Vagina (tissue), 2 donors: Measurements from ENCODE around the gene SLC6A3. TPM values are rescaled to one million over a fixed set of nuclear protein-coding genes. Genes with fewer than 3 reads are reported as not detected.

Experiments used
- DNase-seq, 2 donors: peaks; one replicate each; pipeline ENCODE4 v3.0.0-alpha.2; 2017; ENCODE audit errors: extremely low spot score in 2 of 2
- H3K27ac ChIP-seq: fragments of 200-600 bp; sonication (generic); one replicate; pipeline ENCODE4 v1.5.1; 2019
- H3K27me3 ChIP-seq: fragments of 200-600 bp; sonication (generic); one replicate; pipeline ENCODE4 v1.5.1; 2019
- H3K36me3 ChIP-seq, 2 donors: fragments of 200-600 bp; sonication (generic); one replicate each; pipeline ENCODE4 v1.5.1; 2017 to 2019
- H3K4me1 ChIP-seq: fragments of 200-600 bp; sonication (generic); one replicate; pipeline ENCODE4 v1.5.1; 2019
- H3K4me3 ChIP-seq, 2 donors: fragments of 200-600 bp; sonication (generic); 1 replicate in 1 of 2; 2 replicates in 1 of 2; pipeline ENCODE4 v1.5.1; 2016 to 2019
- H3K9me3 ChIP-seq: fragments of 200-600 bp; sonication (generic); one replicate; pipeline ENCODE4 v1.5.1; 2019
- CTCF ChIP-seq, 3 experiments: fragments of 450-650 bp in 2 of 3; fragments of 200-600 bp in 1 of 3; sonication (generic) in 1 of 3; IDR thresholded peaks; one replicate each; pipeline ENCODE4 v1.5.1; 2017 to 2019; ENCODE audit warnings: antibody characterized with exemption in 3 of 3, mild to moderate bottlenecking in 2 of 3, moderate library complexity in 2 of 3
- POLR2A ChIP-seq, 2 donors: fragments of 450-650 bp; IDR thresholded peaks; one replicate each; pipeline ENCODE4 v1.6.1; 2017; ENCODE audit warnings: antibody characterized with exemption in 2 of 2, mild to moderate bottlenecking in 2 of 2, moderate library complexity in 2 of 2
- POLR2AphosphoS5 ChIP-seq, 2 donors: sonication (generic); formaldehyde crosslinking; IDR thresholded peaks; one replicate each; pipeline ENCODE4 v1.9.0; 2017; ENCODE audit warnings: antibody characterized with exemption in 2 of 2, mild to moderate bottlenecking in 2 of 2, low read depth in 1 of 2; ENCODE audit not compliant: insufficient read depth in 1 of 2
- intact Hi-C: fragments of 100-400 bp; cut with DNase I; formaldehyde crosslinking; loops from one replicate; pipeline ENCODE4 v1.15.1; 2023
- total RNA-seq: library from RNA; depleted of rRNA; stranded (reverse); fragments of >200 nt; gene quantifications from one replicate; pipeline ENCODE4 v1.2.3, GENCODE V29; 2016

SLC6A3 gene
- total RNA-seq, 1 donor from 2014 or later = 0.49 TPM

- TF ChIP-seq CTCF (IDR thresholded peaks at IDR 0.05) (no peak), POLR2AphosphoS5 (IDR thresholded peaks at IDR 0.05; ENCODE audit: insufficient read depth in 1 of 2, low read depth in 1 of 2) (no peak), POLR2A (IDR thresholded peaks at IDR 0.05) (no peak)
- Histone ChIP-seq H3K9me3 (no peaks in the 10 kb centered on the region), H3K27me3 (no peaks in the 10 kb centered on the region), H3K4me1 (no peaks in the 10 kb centered on the region), H3K27ac (peak overlapping the region; percentile 15), H3K36me3 (peaks cover 0 to 46% of the 10 kb centered on the region in 2 donors), H3K4me3 (no peak overlapping the region)
- intact Hi-C loops = no loop called here
- no peak for DNase-seq
Measured at GRCh38 chr5:1489754-1490153, 44.5 kb upstream of the SLC6A3 start.

- peak overlapping the region; percentile 15 for H3K27ac ChIP-seq
- H3K36me3 ChIP-seq = peaks cover 0 to 43% of the 10 kb centered on the region in 2 donors
- no peak for DNase-seq
- no peak for TF ChIP-seq POLR2A (IDR thresholded peaks at IDR 0.05)
- TF ChIP-seq POLR2AphosphoS5 (IDR thresholded peaks at IDR 0.05; ENCODE audit: insufficient read depth in 1 of 2, low read depth in 1 of 2) = no peak
- TF ChIP-seq CTCF (IDR thresholded peaks at IDR 0.05) = no peak
- H3K4me3 ChIP-seq = no peak overlapping the region
- H3K9me3 ChIP-seq = no peaks in the 10 kb centered on the region
- no peaks in the 10 kb centered on the region for H3K27me3 ChIP-seq
- intact Hi-C loops = no loop called here
- H3K4me1 ChIP-seq = no peaks in the 10 kb centered on the region
Measured at GRCh38 chr5:1488882-1489680, 43.8 kb upstream of the SLC6A3 start.

GRCh38 chr5:1487079-1487764 is 42.0 kb upstream of the SLC6A3 start:
- no peak overlapping the region for H3K4me3 ChIP-seq
- peaks cover 0 to 27% of the 10 kb centered on the region in 2 donors for H3K36me3 ChIP-seq
- DNase-seq = no peak
- no peaks in the 10 kb centered on the region for H3K9me3 ChIP-seq
- H3K4me1 ChIP-seq = no peaks in the 10 kb centered on the region
- intact Hi-C loops = no loop called here
- TF ChIP-seq POLR2AphosphoS5 (IDR thresholded peaks at IDR 0.05; ENCODE audit: insufficient read depth in 1 of 2, low read depth in 1 of 2) (no peak), CTCF (IDR thresholded peaks at IDR 0.05) (no peak), POLR2A (IDR thresholded peaks at IDR 0.05) (no peak)
- H3K27me3 ChIP-seq = no peaks in the 10 kb centered on the region
- H3K27ac ChIP-seq = no peak overlapping the region

- TF ChIP-seq CTCF (IDR thresholded peaks at IDR 0.05) (no peak), POLR2AphosphoS5 (IDR thresholded peaks at IDR 0.05; ENCODE audit: insufficient read depth in 1 of 2, low read depth in 1 of 2) (no peak), POLR2A (IDR thresholded peaks at IDR 0.05) (no peak)
- H3K9me3 ChIP-seq = no peaks in the 10 kb centered on the region
- H3K4me3 ChIP-seq = no peak overlapping the region
- H3K36me3 ChIP-seq = peaks cover 0 to 23% of the 10 kb centered on the region in 2 donors
- H3K27me3 ChIP-seq = no peaks in the 10 kb centered on the region
- no peak for DNase-seq
- intact Hi-C loops = no loop called here
- H3K4me1 ChIP-seq = no peaks in the 10 kb centered on the region
- no peak overlapping the region for H3K27ac ChIP-seq
Measured at GRCh38 chr5:1486271-1486670, 41.0 kb upstream of the SLC6A3 start.
